Fibroblast of lung (primary cell): ENCODE results near the gene HOXB7.

Source experiments
- EZH2 ChIP-seq: IDR thresholded peaks from 2 replicates; pipeline ENCODE4 v1.5.1; 2012; ENCODE audit warnings: low read length, control low read depth, mild to moderate bottlenecking; ENCODE audit errors: missing control alignments
- TF ChIP-seq, protein P1 (sequence below), 2 donors: IDR thresholded peaks in 1 of 2; conservative IDR thresholded peaks in 1 of 2; 1 replicate in 1 of 2; 2 replicates in 1 of 2; pipeline ENCODE4 v1.5.1; 2011 to 2012; ENCODE audit warnings: low read length in 2 of 2, control low read depth in 1 of 2, inconsistent platforms in 1 of 2, low read depth in 1 of 2, mild to moderate bottlenecking in 1 of 2

DNA sequence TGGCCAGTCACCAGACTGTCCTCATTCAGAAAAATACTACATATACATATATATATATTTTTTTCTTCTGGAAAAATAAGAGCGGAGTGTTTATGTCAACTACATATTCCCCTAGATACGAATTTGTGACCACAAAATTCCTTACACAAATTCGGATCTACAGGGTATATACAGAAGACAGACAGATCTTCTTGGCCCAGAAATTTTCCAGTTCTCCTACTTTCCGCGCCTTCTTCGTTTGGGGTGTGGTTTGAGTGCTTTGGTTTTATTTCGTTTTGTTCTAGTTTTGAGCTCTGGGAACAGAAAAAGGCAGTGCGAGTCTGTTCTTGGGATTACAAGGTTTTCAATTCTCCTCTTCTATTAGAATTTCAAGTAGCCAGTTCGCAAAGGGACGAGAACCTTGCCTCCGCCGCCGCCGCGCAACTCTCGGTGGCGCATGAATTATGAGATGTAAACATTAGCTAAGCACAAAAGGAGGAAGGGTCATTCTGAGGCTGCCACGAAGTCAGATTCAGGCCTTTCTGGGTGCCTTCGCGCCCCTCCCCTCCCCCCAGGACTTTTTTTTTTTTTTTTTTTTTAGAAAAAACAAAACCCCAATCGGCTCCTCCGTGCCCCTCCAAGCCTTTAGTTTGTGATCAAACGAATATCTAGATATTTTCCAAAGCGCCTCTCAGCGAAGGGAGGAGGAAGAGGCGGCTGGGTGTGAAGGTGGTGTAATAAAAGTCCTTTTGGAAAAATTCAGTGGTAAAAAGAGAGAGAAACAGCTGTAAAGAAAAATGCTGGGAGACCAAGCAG, 30.9 kb downstream of the HOXB7 start:
- TF ChIP-seq, protein P1, sequence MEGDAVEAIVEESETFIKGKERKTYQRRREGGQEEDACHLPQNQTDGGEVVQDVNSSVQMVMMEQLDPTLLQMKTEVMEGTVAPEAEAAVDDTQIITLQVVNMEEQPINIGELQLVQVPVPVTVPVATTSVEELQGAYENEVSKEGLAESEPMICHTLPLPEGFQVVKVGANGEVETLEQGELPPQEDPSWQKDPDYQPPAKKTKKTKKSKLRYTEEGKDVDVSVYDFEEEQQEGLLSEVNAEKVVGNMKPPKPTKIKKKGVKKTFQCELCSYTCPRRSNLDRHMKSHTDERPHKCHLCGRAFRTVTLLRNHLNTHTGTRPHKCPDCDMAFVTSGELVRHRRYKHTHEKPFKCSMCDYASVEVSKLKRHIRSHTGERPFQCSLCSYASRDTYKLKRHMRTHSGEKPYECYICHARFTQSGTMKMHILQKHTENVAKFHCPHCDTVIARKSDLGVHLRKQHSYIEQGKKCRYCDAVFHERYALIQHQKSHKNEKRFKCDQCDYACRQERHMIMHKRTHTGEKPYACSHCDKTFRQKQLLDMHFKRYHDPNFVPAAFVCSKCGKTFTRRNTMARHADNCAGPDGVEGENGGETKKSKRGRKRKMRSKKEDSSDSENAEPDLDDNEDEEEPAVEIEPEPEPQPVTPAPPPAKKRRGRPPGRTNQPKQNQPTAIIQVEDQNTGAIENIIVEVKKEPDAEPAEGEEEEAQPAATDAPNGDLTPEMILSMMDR (conservative IDR thresholded peaks at IDR 0.05 in 1 of 2, IDR thresholded peaks at IDR 0.05 in 1 of 2; ENCODE audit: low read depth in 1 of 2, low read length in 2 of 2): no peak
- no peak for TF ChIP-seq EZH2
